Stimulated activated naive B cell treated with anti-CD40 and anti-IgM and Interleukin-4, amounts not matched to agents 10 μg/mL and 1 μg/mL and 100 μg/mL, for 72 hours (primary cell): ENCODE results near the gene GLB1L2.
A peak's percentile ranks its signal among the peaks of the same experiment; 100 is the strongest.

ENCODE experiments used
- ATAC-seq, 2 donors: fragments of 150-1000 bp; cut with Tn5 transposase; replicated peaks; 2 replicates each; pipeline ENCODE4 v1.10.0; 2021; ENCODE audit warnings: moderate library complexity in 1 of 2
- DNase-seq: peaks from one replicate; pipeline ENCODE4 v3.0.0; 2021
- H3K27ac Mint-ChIP-seq: one replicate; pipeline ENCODE4 v1.8.0; 2022; ENCODE audit warnings: mild to moderate bottlenecking, mixed read lengths
- H3K27me3 Mint-ChIP-seq, 2 donors: one replicate each; pipeline ENCODE4 v1.8.0; 2022; ENCODE audit warnings: mixed read lengths in 2 of 2
- H3K36me3 Mint-ChIP-seq, 2 donors: one replicate each; pipeline ENCODE4 v1.8.0; 2022; ENCODE audit warnings: mixed read lengths in 2 of 2, mild to moderate bottlenecking in 1 of 2
- H3K4me1 Mint-ChIP-seq, 2 donors: one replicate each; pipeline ENCODE4 v1.8.0; 2022; ENCODE audit warnings: mixed read lengths in 2 of 2, mild to moderate bottlenecking in 1 of 2
- H3K4me3 Mint-ChIP-seq, 2 donors: one replicate each; pipeline ENCODE4 v1.8.0; 2022; ENCODE audit warnings: mild to moderate bottlenecking in 2 of 2, mixed read lengths in 2 of 2, moderate library complexity in 1 of 2
- H3K9me3 Mint-ChIP-seq, 2 donors: one replicate each; pipeline ENCODE4 v1.8.0; 2022; ENCODE audit warnings: mixed read lengths in 2 of 2, mild to moderate bottlenecking in 1 of 2

GLB1L2 gene

DNA sequence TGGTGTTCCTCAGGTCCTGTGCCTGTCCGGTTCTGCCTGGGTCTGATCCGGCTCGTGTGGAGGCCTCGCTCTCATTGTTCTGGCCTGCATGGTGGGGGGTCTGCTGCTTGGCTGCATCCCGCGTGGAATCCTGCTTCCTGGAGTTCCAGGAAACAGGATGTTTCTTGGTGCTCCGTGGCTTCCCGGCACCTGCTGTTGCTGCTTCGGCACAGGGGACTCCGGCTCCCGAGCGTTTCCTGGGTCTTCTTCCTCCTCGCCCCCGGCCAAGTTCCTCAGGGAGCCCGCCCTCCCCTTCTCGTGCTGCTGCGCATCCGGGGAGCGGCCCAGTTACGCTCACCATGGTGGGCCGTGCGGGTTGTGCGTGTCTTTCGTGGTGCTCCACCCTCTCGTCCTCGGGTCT, 29.9 kb downstream of the GLB1L2 start:
- no peaks in the 10 kb centered on the region for H3K9me3 Mint-ChIP-seq
- DNase-seq: no peak
- no peak overlapping the region for H3K4me3 Mint-ChIP-seq
- H3K27me3 Mint-ChIP-seq: peaks cover 36 to 37% of the 10 kb centered on the region in 2 donors
- H3K36me3 Mint-ChIP-seq: peaks cover 0 to 6% of the 10 kb centered on the region in 2 donors
- no peak overlapping the region for H3K27ac Mint-ChIP-seq
- no peak for ATAC-seq
- peaks cover 5 to 10% of the 10 kb centered on the region in 2 donors for H3K4me1 Mint-ChIP-seq

DNA sequence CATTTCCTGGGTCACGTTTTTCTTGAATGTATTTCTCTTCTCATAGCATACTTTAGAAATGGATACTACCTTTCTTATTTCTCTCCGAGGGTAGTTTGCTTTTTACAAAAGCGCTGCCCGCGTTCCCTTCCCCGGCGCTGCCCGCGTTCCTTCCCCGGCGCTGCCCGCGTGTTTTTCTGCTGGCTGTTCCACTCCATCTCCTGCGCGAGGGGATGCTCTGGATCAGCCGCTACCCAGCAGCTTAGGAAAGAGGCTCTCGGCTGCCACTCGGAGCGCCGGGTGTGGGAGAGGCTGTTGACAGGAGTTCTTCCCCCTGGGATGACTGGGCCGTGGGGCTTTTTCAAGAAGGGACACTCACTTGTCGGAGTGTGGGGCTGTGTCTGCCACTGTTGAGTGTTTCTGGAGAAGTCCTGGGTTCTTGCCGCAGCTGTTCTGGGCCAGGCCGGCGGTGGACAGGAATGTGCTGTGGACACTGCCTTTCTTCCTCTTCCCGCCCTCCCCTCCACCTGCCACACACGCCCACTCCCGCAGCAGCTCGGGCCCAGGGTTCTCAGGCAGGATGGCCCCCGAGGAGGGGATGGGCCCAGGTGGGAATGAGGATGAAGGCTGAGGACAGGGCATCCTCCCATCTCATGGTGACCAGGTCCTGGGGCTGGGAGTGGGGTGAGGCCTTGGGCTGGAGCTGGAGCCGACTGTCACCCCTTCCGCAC, 30.6 kb downstream of the GLB1L2 start:
- no peak for ATAC-seq
- peaks cover 0 to 6% of the 10 kb centered on the region in 2 donors for H3K36me3 Mint-ChIP-seq
- H3K27me3 Mint-ChIP-seq: peaks cover 30 to 36% of the 10 kb centered on the region in 2 donors
- H3K4me1 Mint-ChIP-seq: peaks cover 5 to 10% of the 10 kb centered on the region in 2 donors
- no peak for DNase-seq
- H3K4me3 Mint-ChIP-seq: no peak overlapping the region
- no peaks in the 10 kb centered on the region for H3K9me3 Mint-ChIP-seq
- H3K27ac Mint-ChIP-seq: no peak overlapping the region

DNA sequence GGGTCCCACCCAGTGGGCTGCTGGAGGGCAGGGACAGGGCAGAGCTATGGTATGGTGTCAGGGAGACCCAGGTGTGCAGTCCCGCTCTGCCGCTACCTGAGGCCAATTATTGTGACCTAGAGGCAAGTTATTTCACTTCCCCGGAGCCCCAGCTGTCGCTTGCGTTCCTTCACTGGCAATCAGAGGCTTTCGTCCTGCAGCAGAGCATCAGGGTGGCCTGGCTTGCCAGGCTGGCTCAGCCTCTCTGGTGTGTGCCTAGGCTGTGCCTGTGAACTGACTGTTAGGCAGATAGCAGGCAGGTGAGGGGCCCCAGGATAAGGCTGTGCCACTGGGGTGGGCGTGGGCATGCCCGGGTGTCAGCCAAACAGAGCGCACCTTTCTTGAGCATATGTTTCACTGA, 31.4 kb downstream of the GLB1L2 start:
- Mint-ChIP-seq H3K27ac (no peak overlapping the region), H3K9me3 (no peaks in the 10 kb centered on the region), H3K36me3 (peaks cover 0 to 6% of the 10 kb centered on the region in 2 donors)

DNA sequence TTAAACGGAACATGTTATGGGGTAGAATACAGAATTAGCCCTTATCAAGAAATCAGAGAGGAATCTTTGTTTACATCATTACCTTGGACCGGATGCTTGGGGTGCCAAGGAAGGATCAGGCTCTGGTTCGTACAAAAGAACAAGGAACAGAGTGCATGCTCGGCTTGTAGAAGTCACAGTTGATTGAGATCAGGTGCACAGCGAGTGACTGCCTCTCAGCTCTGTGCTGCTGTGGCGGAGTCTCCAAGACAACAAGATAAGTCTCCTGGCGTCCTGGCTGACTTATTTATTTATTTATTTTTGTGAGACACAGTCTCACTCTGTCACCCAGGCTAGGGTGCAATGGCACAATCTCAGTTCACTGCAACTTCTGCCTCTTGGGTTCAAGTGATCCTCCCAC, 31.8 kb downstream of the GLB1L2 start:
- no peaks in the 10 kb centered on the region for H3K9me3 Mint-ChIP-seq
- H3K36me3 Mint-ChIP-seq: peaks cover 0 to 6% of the 10 kb centered on the region in 2 donors
- peaks cover 30 to 32% of the 10 kb centered on the region in 2 donors for H3K27me3 Mint-ChIP-seq
- H3K4me3 Mint-ChIP-seq: no peak overlapping the region
- ATAC-seq (no peak), DNase-seq (no peak)
- H3K27ac Mint-ChIP-seq: no peak overlapping the region
- H3K4me1 Mint-ChIP-seq: peaks cover 5 to 10% of the 10 kb centered on the region in 2 donors

More for the DNA sequence above, 31.4 kb downstream of the GLB1L2 start:
- no peak for ATAC-seq
- Mint-ChIP-seq H3K4me3 (no peak overlapping the region), H3K4me1 (peaks cover 5 to 10% of the 10 kb centered on the region in 2 donors), H3K27me3 (peaks cover 28 to 32% of the 10 kb centered on the region in 2 donors)
- DNase-seq: no peak

DNA sequence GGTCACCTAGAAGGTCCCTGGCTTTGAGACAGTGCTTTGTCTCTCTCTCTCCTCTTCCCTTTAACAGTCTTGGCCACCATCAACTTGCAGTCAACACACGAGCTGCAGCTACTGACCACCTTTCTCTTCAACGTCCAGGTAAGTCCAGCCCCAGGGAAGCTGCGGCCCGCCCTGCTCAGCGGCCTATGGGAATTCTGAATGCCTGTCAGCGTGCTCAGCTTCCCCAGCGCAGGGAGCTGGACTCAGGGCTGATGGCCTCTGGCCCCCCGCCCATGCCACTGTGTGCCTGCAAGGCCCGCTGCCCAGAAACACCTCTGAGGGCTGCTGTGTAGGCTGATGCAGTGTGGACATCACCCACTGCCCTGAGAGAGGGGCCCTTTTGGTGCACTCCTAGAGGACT, 32.5 kb downstream of the GLB1L2 start:
- Mint-ChIP-seq H3K27ac (no peak overlapping the region), H3K27me3 (peaks cover 28 to 33% of the 10 kb centered on the region in 2 donors), H3K4me1 (peaks cover 5 to 10% of the 10 kb centered on the region in 2 donors), H3K4me3 (no peak overlapping the region), H3K9me3 (no peaks in the 10 kb centered on the region), H3K36me3 (peaks cover 0 to 6% of the 10 kb centered on the region in 2 donors)
- ATAC-seq: no peak
- DNase-seq: no peak

DNA sequence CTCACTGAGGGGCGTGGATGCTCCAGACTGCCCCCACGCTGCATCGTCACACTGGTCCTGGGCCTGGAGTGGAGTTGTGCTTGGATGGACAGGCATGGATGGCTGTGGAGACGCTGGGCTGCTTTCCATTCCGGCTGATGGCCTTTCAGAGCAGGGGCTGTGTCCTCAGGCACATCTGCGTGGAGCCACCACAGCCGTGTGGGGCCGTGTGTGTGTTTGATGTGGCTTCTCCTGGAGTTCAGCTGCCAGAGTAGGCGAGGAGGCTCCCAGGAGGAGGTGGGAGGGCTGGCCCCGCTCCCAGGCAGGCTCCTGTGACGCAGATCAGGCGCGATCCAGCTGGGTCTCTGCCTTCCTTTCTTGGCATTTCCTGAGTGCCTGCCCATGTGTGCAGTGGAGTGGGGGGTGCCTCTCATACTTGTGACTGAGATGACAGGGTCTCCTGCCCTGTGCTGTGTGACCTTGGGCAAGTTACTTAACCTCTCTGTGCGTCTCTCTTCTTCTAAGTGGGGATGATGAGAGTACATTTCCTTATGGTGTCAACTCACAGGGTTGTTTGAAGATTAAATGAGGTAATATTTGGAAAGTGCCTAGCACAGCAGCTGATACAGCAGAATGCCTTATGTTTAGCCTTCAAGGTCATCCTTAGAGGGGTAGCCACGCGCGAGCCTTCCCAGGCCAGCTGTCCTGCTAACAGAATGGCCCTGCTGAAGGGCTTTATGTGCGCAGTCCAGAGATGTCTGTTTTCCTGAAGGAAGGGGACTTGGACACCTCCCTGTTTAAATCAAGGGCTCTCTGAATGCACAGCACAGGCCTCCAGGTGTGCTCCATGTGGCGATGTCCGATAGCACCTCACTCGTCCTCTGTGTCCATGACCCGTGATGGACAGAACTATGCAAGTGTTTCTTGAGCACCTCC, 33.5 kb downstream of the GLB1L2 start:
- H3K9me3 Mint-ChIP-seq: no peaks in the 10 kb centered on the region
- H3K27me3 Mint-ChIP-seq: peaks cover 18 to 24% of the 10 kb centered on the region in 2 donors
- no peak for DNase-seq
- ATAC-seq: no peak
- no peak overlapping the region for H3K4me3 Mint-ChIP-seq
- H3K27ac Mint-ChIP-seq: no peak overlapping the region
- H3K4me1 Mint-ChIP-seq: peaks cover 5 to 6% of the 10 kb centered on the region in 2 donors
- H3K36me3 Mint-ChIP-seq: peaks cover 0 to 6% of the 10 kb centered on the region in 2 donors

DNA sequence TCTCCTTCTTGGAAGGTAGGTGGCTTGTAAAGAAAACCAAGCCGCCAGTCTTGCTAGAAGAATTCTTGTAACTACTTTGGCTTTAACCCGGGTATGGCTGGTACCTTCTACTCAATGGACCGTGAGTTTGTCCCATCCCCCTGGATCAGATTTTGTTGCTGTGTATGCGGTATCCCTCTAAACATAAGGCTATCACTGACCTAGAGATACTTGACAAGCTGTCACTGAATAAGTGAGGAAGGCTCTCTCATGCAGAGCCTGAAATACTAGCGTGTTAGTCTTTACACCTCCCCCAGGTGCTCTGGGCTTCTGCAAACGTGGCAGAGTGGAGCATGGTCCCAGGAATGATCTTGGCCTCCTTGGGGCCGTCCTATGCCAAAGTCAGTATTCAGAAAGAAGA, 34.5 kb downstream of the GLB1L2 start:
- Mint-ChIP-seq H3K27ac (no peak overlapping the region), H3K4me3 (no peak overlapping the region), H3K4me1 (peaks cover 0 to 4% of the 10 kb centered on the region in 2 donors), H3K36me3 (peaks cover 0 to 6% of the 10 kb centered on the region in 2 donors), H3K27me3 (peaks cover 8 to 19% of the 10 kb centered on the region in 2 donors), H3K9me3 (no peaks in the 10 kb centered on the region)
- ATAC-seq: no peak
- no peak for DNase-seq

DNA sequence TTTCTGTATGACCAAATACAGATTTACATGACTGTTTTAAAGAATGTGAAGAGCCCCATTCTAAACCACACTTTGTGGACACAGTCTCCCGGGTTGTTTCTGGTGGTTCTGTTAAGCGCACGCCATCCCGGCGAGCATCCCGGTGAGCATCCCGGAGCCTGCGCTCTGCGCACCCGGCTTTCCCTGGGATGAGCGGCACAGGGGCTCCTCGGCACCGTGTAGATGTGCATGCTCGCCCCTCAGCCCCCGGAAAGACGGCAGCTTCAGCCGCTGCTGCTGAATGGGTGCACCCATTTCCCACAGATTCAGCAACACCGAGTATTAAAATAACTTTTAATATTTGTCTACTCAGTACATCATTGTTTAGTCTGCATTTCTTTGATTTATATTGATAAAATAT, 36.0 kb downstream of the GLB1L2 start:
- H3K36me3 Mint-ChIP-seq: peaks cover 0 to 4% of the 10 kb centered on the region in 2 donors
- no peaks in the 10 kb centered on the region for H3K4me1 Mint-ChIP-seq
- H3K9me3 Mint-ChIP-seq: no peaks in the 10 kb centered on the region
- ATAC-seq: no peak
- H3K27me3 Mint-ChIP-seq: peaks cover 0 to 8% of the 10 kb centered on the region in 2 donors
- no peak overlapping the region for H3K27ac Mint-ChIP-seq
- H3K4me3 Mint-ChIP-seq: no peak overlapping the region
- DNase-seq: no peak

DNA sequence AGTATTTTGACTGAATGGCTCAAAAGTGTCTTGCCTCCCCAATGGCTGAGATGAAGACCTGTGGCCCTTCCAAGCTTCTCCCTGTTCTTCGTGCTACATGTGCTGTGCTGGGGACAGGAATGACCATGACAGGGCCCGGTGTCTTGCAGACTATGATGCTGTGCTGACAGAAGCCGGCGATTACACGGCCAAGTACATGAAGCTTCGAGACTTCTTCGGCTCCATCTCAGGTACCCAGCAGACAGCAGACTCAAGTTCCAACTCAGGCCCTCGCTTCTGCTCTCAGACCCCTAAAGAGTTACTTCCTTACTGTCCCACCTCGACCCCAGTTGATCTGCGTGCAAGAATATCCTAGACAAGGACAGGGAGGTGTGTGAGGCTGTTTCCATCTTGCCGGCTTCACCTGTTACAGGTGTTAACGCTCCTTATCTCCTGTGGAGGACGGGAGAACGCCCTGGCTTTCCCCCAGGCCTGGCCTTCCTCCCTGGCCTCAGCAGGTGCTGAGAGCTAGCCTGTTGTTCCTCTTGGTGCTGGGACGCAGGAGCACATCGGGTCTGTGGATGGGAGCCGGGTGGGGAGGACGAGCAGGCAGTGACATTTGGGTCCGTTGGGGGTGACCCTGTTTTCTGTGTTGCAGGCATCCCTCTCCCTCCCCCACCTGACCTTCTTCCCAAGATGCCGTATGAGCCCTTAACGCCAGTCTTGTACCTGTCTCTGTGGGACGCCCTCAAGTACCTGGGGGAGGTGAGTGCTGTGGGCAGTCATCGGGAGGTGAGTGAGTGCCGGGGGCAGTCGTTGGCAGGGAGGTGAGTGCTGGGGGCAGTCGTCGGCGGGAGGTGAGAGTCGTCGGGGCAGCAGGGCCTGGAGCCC, 38.1 kb downstream of the GLB1L2 start:
- Mint-ChIP-seq H3K27me3 (peaks cover 0 to 5% of the 10 kb centered on the region in 2 donors), H3K4me3 (no peak overlapping the region), H3K36me3 (peaks cover 0 to 4% of the 10 kb centered on the region in 2 donors), H3K4me1 (no peaks in the 10 kb centered on the region), H3K9me3 (no peaks in the 10 kb centered on the region), H3K27ac (peak overlapping the region; percentile 42)
- ATAC-seq (no peak), DNase-seq (no peak)

DNA sequence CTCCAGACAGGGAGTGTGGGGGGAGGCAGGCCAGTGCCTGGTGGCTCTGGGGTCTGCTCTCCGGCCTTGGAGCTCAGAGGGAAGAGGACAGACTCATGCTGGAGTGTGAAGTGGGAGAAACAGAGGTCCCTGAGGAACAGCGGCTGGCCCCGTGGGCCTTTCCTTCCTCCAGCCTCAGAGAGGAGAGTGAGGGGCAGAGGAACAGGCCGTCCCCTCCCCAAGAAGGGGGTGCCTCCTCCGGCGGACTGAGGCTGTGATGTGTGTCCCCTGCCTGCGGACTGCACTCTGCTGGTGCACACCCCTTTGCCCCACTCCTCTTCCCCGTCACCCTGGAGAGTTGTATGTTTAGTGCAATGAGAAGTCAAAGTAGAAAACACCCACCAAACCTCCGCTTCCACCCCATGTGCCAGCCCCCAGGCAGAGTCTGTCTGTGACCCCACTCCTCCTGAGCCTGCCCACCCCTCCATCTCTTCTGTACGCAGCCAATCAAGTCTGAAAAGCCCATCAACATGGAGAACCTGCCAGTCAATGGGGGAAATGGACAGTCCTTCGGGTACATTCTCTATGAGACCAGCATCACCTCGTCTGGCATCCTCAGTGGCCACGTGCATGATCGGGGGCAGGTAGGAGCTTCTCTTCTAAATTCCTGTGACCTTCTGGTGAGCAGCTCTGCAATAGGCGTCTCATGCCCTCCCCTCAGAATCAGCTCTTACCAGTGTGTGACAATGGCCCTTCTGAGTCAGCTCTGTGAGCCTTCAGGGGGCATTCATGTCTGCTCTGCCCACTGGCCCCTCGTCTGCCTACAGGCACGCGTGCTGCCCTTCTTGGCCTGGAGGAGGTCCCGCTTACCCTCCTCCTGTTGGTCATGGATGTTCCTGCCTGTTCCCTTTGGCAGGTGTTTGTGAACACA, 39.0 kb downstream of the GLB1L2 start:
- no peaks in the 10 kb centered on the region for H3K4me1 Mint-ChIP-seq
- H3K9me3 Mint-ChIP-seq: no peaks in the 10 kb centered on the region
- DNase-seq (no peak), ATAC-seq (no peak)
- no peak overlapping the region for H3K27ac Mint-ChIP-seq
- no peak overlapping the region for H3K4me3 Mint-ChIP-seq
- H3K36me3 Mint-ChIP-seq: peaks cover 0 to 4% of the 10 kb centered on the region in 2 donors
- H3K27me3 Mint-ChIP-seq: peaks cover 0 to 5% of the 10 kb centered on the region in 2 donors

DNA sequence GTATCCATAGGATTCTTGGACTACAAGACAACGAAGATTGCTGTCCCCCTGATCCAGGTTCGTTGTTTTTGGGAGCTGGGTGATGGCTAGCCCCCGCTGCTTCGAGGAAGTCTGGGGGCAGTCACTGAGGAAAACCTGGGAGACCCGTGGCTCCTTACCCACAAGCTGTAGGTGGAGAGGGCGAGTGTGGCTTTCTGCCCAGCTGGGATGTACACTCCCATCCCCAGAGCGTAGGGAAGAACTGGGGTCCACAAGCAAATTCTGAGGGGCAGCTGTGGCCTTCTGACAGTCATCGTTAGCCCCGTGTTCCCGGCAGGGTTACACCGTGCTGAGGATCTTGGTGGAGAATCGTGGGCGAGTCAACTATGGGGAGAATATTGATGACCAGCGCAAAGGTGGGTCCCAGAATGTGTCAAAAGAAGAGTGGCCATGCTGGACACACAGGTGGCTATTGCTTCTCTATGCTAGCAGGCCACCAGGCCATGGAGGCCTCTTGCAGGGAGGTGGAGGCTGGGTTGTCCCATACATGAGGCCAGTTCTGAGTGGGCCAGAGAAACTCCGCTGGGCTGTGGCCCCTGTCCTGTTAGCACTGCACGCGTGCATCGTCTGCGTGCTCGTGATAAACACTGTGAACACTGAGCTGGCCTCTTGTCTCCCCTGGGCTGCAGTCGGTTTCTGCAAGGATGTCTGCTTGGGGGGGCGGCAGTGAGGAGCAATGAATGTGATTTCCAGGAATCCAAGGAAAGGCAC, 39.8 kb downstream of the GLB1L2 start:
- Mint-ChIP-seq H3K9me3 (no peaks in the 10 kb centered on the region), H3K27ac (no peak overlapping the region), H3K27me3 (peaks cover 0 to 5% of the 10 kb centered on the region in 2 donors), H3K4me1 (no peaks in the 10 kb centered on the region), H3K4me3 (no peak overlapping the region), H3K36me3 (peaks cover 0 to 4% of the 10 kb centered on the region in 2 donors)
- DNase-seq (no peak), ATAC-seq (no peak)

DNA sequence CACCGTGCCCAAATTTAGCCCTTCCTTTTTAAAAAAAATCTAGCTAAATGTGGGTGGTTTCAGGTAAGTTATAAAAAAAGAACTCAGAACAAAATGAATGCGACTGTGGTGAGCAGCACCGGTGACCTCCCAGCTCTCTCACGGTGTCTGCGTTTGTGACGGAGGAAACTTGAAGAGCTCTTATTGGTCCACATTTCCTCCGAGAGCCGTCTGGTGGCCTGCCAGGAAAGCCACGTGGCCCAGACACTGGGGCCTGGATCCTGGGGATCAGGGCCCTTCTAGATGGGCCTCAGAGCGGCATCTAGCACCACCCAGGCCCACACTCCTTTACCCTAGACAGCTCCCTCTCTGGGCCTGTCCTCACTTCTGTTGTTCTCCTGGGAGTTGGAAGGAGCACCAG, 40.7 kb downstream of the GLB1L2 start:
- DNase-seq (no peak), ATAC-seq (no peak)
- Mint-ChIP-seq H3K4me1 (no peaks in the 10 kb centered on the region), H3K27ac (no peak overlapping the region), H3K27me3 (peaks cover 0 to 5% of the 10 kb centered on the region in 2 donors), H3K4me3 (no peak overlapping the region), H3K36me3 (peaks cover 0 to 4% of the 10 kb centered on the region in 2 donors), H3K9me3 (no peaks in the 10 kb centered on the region)

DNA sequence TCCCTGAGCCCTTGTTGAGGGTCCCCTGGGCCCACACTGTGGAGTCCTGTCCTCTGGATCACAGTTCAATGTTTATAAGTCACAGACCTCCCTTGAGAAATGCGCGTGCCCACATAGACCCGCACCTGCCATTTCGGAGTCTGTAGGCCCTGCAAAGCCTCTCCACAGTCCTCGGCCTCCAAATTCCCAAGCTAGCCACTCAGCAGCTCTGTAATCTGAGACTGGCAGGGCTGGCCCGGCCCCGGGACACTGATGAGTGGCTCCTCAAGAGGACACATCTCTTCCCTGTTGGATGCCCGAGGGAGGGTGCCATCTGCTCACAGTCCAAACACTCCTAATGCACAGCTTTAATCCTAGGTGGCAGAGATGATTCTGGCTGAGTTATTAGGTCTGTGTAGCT, 41.2 kb downstream of the GLB1L2 start:
- Mint-ChIP-seq H3K27ac (no peak overlapping the region), H3K4me3 (no peak overlapping the region), H3K27me3 (peaks cover 0 to 5% of the 10 kb centered on the region in 2 donors), H3K4me1 (no peaks in the 10 kb centered on the region), H3K9me3 (no peaks in the 10 kb centered on the region), H3K36me3 (peaks cover 0 to 4% of the 10 kb centered on the region in 2 donors)
- no peak for DNase-seq
- ATAC-seq: no peak
